ENCODE results near the gene OCRL.

GRCh38 chrX:129522184-129523078 lies 17.6 kb upstream of the OCRL start:
- TF ChIP-seq CTCF (conservative IDR thresholded peaks at IDR 0.05; ENCODE audit: low read length) (no peak), EZH2phosphoT487 (IDR thresholded peaks at IDR 0.05; ENCODE audit: borderline replicate concordance) (no peak)

Data from Loucy (cell line).